Hematopoietic multipotent progenitor cell treated with erythropoietin and hydrocortisone succinate and interleukin-3 and kit ligand, for 4 days (in vitro differentiated cells): ENCODE results near the gene ARID3A.
"Not testable (repeated sequence)": the region's sequence is repeated elsewhere in the genome, so short reads cannot be mapped to it uniquely, and the experiment has no call there.

Experiments used
- DNase-seq: peaks from one replicate; pipeline ENCODE4 v3.0.0-alpha.2; 2015

Gene ARID3A

GRCh38 chr19:1019980-1020867, 94.4 kb downstream of the ARID3A start:
- peak; percentile 37 for DNase-seq

- peak; percentile 99 for DNase-seq
Observed at GRCh38 chr19:1020868-1021425, 95.1 kb downstream of the ARID3A start, which contains the start of gene TMEM259. TMEM259 (minus strand) TSS chr19:1021123; CDS start chr19:1020996, 127 bp downstream.

- not testable (repeated sequence) for DNase-seq
Observed at GRCh38 chr19:1023883-1024188, 98.0 kb downstream of the ARID3A start.

- DNase-seq: not testable (repeated sequence)
Observed at GRCh38 chr19:1025080-1025479, 99.2 kb downstream of the ARID3A start.
